A549 (cell line): ENCODE measurements around the gene TAF10. TPM values are rescaled to one million over a fixed set of nuclear protein-coding genes. Genes with fewer than 3 reads are reported as not detected.

Experiments
- ATAC-seq, 2 experiments: fragments of 200-7000 bp in 1 of 2; fragments of >200 bp in 1 of 2; cut with Nextera tagmentation in 1 of 2; cut with Tn5 transposase in 1 of 2; 3 replicates each; pipeline versions ENCODE4 v1.8.0 to v1.9.1; 2018 to 2020; ENCODE audit warnings: mild to moderate bottlenecking in 1 of 2, moderate library complexity in 1 of 2
- CTCF ChIA-PET: fragments of 300-600 bp; sonication (Branson Sonifier 250); formaldehyde crosslinking; extraction: SDS; loops from one replicate; lab custom pipeline; 2021; ENCODE audit warnings: antibody characterized with exemption, inconsistent platforms; lab: Yijun Ruan, JAX
- POLR2A ChIA-PET: fragments of 350-600 bp; formaldehyde crosslinking; extraction: SDS; loops from one replicate; lab custom pipeline; 2021; ENCODE audit warnings: antibody characterized with exemption, inconsistent platforms; lab: Yijun Ruan, JAX
- DNase-seq, 2 experiments: peaks; one replicate each; pipeline versions ENCODE4 v3.0.0 to v3.0.0-alpha.2; 2011 to 2016; ENCODE audit warnings: low read depth in 1 of 2, low spot score in 1 of 2
- FAIRE-seq: peaks from 2 replicates; lab custom pipeline; 2011; peaks lifted over from hg19 to GRCh38; lab: Jason Lieb, UNC
- H3K27ac ChIP-seq, 2 experiments: fragments of >200 bp; sonication (Bioruptor Twin); formaldehyde crosslinking; 3 replicates each; pipeline ENCODE4 v1.5.1; 2016 to 2017
- H3K4me1 ChIP-seq: fragments of >200 bp; sonication (Bioruptor Twin); formaldehyde crosslinking; 3 replicates; pipeline ENCODE4 v1.6.1; 2016
- H3K4me2 ChIP-seq: fragments of >200 bp; sonication (Bioruptor Twin); formaldehyde crosslinking; 3 replicates; pipeline ENCODE4 v1.6.1; 2016
- H3K4me3 ChIP-seq: fragments of >200 bp; sonication (Bioruptor Twin); formaldehyde crosslinking; 3 replicates; pipeline ENCODE4 v1.5.1; 2016
- H3K9me3 ChIP-seq: fragments of >200 bp; sonication (Bioruptor Twin); formaldehyde crosslinking; 3 replicates; pipeline ENCODE4 v1.6.1; 2016
- ATOH8 ChIP-seq: fragments of 250-450 bp; sonication (Bioruptor Pico); IDR thresholded peaks from 2 replicates; pipeline ENCODE4 v1.5.0; 2020; ENCODE audit warnings: low read depth, mild to moderate bottlenecking, moderate library complexity
- BCL3 ChIP-seq: fragments of >200 bp; sonication (Bioruptor Twin); formaldehyde crosslinking; IDR thresholded peaks from 3 replicates; pipeline ENCODE4 v1.6.1; 2016
- E2F6 ChIP-seq: IDR thresholded peaks from 2 replicates; pipeline ENCODE4 v1.6.1; 2012; ENCODE audit warnings: low read depth, borderline replicate concordance
- EHMT2 ChIP-seq: fragments of 200-600 bp; sonication (generic); IDR thresholded peaks from 2 replicates; pipeline ENCODE4 v1.6.1; 2016; ENCODE audit warnings: antibody characterized with exemption, low read depth, mild to moderate bottlenecking, moderate library complexity
- FOSB ChIP-seq: fragments of 250-450 bp; sonication (Bioruptor Pico); IDR thresholded peaks from 2 replicates; pipeline ENCODE4 v1.5.0; 2020; ENCODE audit warnings: mild to moderate bottlenecking, moderate library complexity
- FOSL2 ChIP-seq, 2 experiments: fragments of 450-650 bp in 1 of 2; fragments of >200 bp in 1 of 2; sonication (Bioruptor Twin) in 1 of 2; formaldehyde crosslinking; IDR thresholded peaks; 2 replicates each; pipeline versions ENCODE4 v1.5.0 to v1.6.1; 2016 to 2020; ENCODE audit warnings: mild to moderate bottlenecking in 1 of 2, moderate library complexity in 1 of 2
- FOXS1 ChIP-seq: fragments of 250-450 bp; sonication (Bioruptor Pico); IDR thresholded peaks from 2 replicates; pipeline ENCODE4 v1.5.0; 2020; ENCODE audit warnings: mild to moderate bottlenecking, moderate library complexity
- HES2 ChIP-seq: fragments of >200 bp; sonication (Bioruptor Twin); formaldehyde crosslinking; IDR thresholded peaks from 2 replicates; pipeline ENCODE4 v1.6.1; 2016
- HOXB5 ChIP-seq: fragments of 250-450 bp; sonication (Bioruptor Pico); IDR thresholded peaks from 2 replicates; pipeline ENCODE4 v1.5.0; 2020; ENCODE audit warnings: mild to moderate bottlenecking, moderate library complexity
- KDM1A ChIP-seq: fragments of 200-600 bp; sonication (generic); IDR thresholded peaks from 2 replicates; pipeline ENCODE4 v1.6.1; 2016; ENCODE audit warnings: low read depth, mild to moderate bottlenecking
- MAFK ChIP-seq: fragments of 450-650 bp; IDR thresholded peaks from 2 replicates; pipeline ENCODE4 v1.6.1; 2014; ENCODE audit not compliant: partially characterized antibody
- MAX ChIP-seq: IDR thresholded peaks from 2 replicates; pipeline ENCODE4 v1.6.1; 2012
- NPAS2 ChIP-seq: fragments of 250-450 bp; sonication (Bioruptor Pico); IDR thresholded peaks from 2 replicates; pipeline ENCODE4 v1.8.0; 2022; ENCODE audit warnings: mild to moderate bottlenecking, moderate library complexity, borderline replicate concordance
- PBX3 ChIP-seq: IDR thresholded peaks from 2 replicates; pipeline ENCODE4 v1.6.1; 2012
- RAD21 ChIP-seq, 2 experiments: fragments of >200 bp in 1 of 2; sonication (Bioruptor Twin) in 1 of 2; formaldehyde crosslinking in 1 of 2; IDR thresholded peaks in 1 of 2; conservative IDR thresholded peaks in 1 of 2; 2 replicates in 1 of 2; 3 replicates in 1 of 2; pipeline ENCODE4 v1.6.1; 2012 to 2018; ENCODE audit warnings: inconsistent platforms in 1 of 2
- RCOR1 ChIP-seq: fragments of 150-350 bp; IDR thresholded peaks from 2 replicates; pipeline ENCODE4 v1.6.1; 2014; ENCODE audit warnings: antibody characterized with exemption, low read length, low read depth
- REST ChIP-seq: fragments of 200-600 bp; sonication (generic); IDR thresholded peaks from 2 replicates; pipeline ENCODE4 v1.6.1; 2016; ENCODE audit warnings: antibody characterized with exemption, mild to moderate bottlenecking, moderate library complexity
- TFCP2L1 ChIP-seq: fragments of 250-450 bp; sonication (Bioruptor Pico); IDR thresholded peaks from 2 replicates; pipeline ENCODE4 v1.5.0; 2021; ENCODE audit warnings: mild to moderate bottlenecking
- ZC3H11A ChIP-seq: fragments of 450-650 bp; IDR thresholded peaks from 2 replicates; pipeline ENCODE4 v1.6.1; 2014; ENCODE audit warnings: antibody characterized with exemption, mild to moderate bottlenecking
- WGBS: methylation state at CpG from one replicate; pipeline ENCODE4 v1.1.6; 2017; ENCODE audit errors: missing lambda C conversion rate; 5-methylcytosine and 5-hydroxymethylcytosine counted together
- polyA plus RNA-seq, 4 experiments: library from polyadenylated mRNA; depleted of rRNA in 3 of 4; stranded (reverse); fragments of >200 nt; fragmentation: RNase III in 1 of 4; extraction: RNeasy Plus Mini Kit Qiagen cat#74134 plus additional on column Dnase treatment in 1 of 4; gene quantifications; 2 replicates in 3 of 4; 3 replicates in 1 of 4; pipeline ENCODE4 v1.2.3, GENCODE V29; 2011 to 2017

The TAF10 gene
- polyA plus RNA-seq, 2 of the 4 experiments (the other 2 are of a cell fraction) = 135 to 174 TPM

GRCh38 chr11:6565988-6566703, 45.9 kb downstream of the TAF10 start (continued):
- no peak for TF ChIP-seq PBX3

- Histone ChIP-seq H3K4me1 (peaks cover 6% of the 10 kb centered on the region; the same call in 2 of the 3 replicates), H3K4me2 (no peak overlapping the region), H3K27ac (no peak overlapping the region), H3K9me3 (no peaks in the 10 kb centered on the region), H3K4me3 (no peak overlapping the region)
- ChIA-PET CTCF (interaction anchor here (0.6 kb wide), 1 partner anchor 29 kb away, joined by 3 read pairs; no protein-coding TSS in a partner anchor), POLR2A (no interaction called here)
- 57% methylated on average over 2 of the region's 2 CpGs for WGBS
- FAIRE-seq (no peak), DNase-seq (no peak), ATAC-seq (no peak)
- TF ChIP-seq BCL3 = no peak
- TF ChIP-seq MAX = no peak
- TF ChIP-seq FOSL2 (IDR thresholded peaks at IDR 0.05) = no peak
- no peak for TF ChIP-seq FOSL2 (CRISPR knock-in tag; IDR thresholded peaks at IDR 0.05)
- TF ChIP-seq ATOH8 (CRISPR knock-in tag) = no peak
- no peak for TF ChIP-seq ZC3H11A
- no peak for TF ChIP-seq RCOR1
- TF ChIP-seq FOXS1 (CRISPR knock-in tag) = no peak
- no peak for TF ChIP-seq E2F6
- TF ChIP-seq EHMT2 = no peak
- TF ChIP-seq FOSB (CRISPR knock-in tag) = no peak
- TF ChIP-seq NPAS2 (CRISPR knock-in tag) = no peak
- no peak for TF ChIP-seq HES2
- TF ChIP-seq HOXB5 (CRISPR knock-in tag) = no peak
- TF ChIP-seq MAFK = no peak
- TF ChIP-seq REST = no peak
- TF ChIP-seq RAD21 (conservative IDR thresholded peaks at IDR 0.05 in 1 of 2, IDR thresholded peaks at IDR 0.05 in 1 of 2) = no peak
- TF ChIP-seq KDM1A = no peak
- no peak for TF ChIP-seq TFCP2L1
- no peak for TF ChIP-seq PBX3
These were observed 46.7 kb downstream of the TAF10 start for GRCh38 chr11:6565325-6565724.
